Panc1 (cell line): ENCODE measurements around the gene COX7B2. TPM values are rescaled to one million over a fixed set of nuclear protein-coding genes. Genes with fewer than 3 reads are reported as not detected.

Experiments used
- ATAC-seq: fragments of 200-7000 bp; cut with Tn5 transposase; 2 replicates; pipeline ENCODE4 v1.9.1; 2020; ENCODE audit warnings: mild to moderate bottlenecking, moderate library complexity
- BruUV-seq: library from RNA; stranded (reverse); fragments of 400-500 nt; replicated peaks from 2 replicates; lab custom pipeline; 2021; lab: Mats Ljungman, UMichigan
- CTCF ChIA-PET: fragments of 300-600 bp; sonication (Branson Sonifier 250); formaldehyde crosslinking; loops from one replicate; lab custom pipeline; 2022; ENCODE audit warnings: antibody characterized with exemption; lab: Charles Lee
- POLR2A ChIA-PET: fragments of 300-600 bp; sonication (Branson Sonifier 250); formaldehyde crosslinking; loops from one replicate; lab custom pipeline; 2022; ENCODE audit warnings: antibody characterized with exemption; lab: Charles Lee
- DNase-seq: peaks from one replicate; pipeline ENCODE4 v3.0.0-alpha.2; 2010; ENCODE audit warnings: low read depth, low spot score
- H3K27ac ChIP-seq: 2 replicates; pipeline ENCODE4 v1.5.1; 2011; ENCODE audit warnings: mild to moderate bottlenecking, low read length, inconsistent platforms
- H3K27me3 ChIP-seq: fragments of 200-500 bp; sonication (Bioruptor generic); 2 replicates; pipeline ENCODE4 v1.6.0; 2014; ENCODE audit warnings: low read length, inconsistent platforms; ENCODE audit not compliant: control insufficient read depth, insufficient read depth
- H3K36me3 ChIP-seq: fragments of 200-500 bp; sonication (Bioruptor generic); 2 replicates; pipeline ENCODE4 v1.5.1; 2014; ENCODE audit warnings: inconsistent platforms, mild to moderate bottlenecking, low read length, moderate library complexity; ENCODE audit not compliant: control insufficient read depth, insufficient read depth
- H3K4me1 ChIP-seq: 2 replicates; pipeline ENCODE4 v1.5.1; 2011; ENCODE audit warnings: inconsistent platforms, mild to moderate bottlenecking, low read length, moderate library complexity; ENCODE audit not compliant: control insufficient read depth, insufficient read depth
- H3K4me3 ChIP-seq, 2 experiments: 2 replicates each; pipeline ENCODE4 v1.5.1; 2011 to 2012; ENCODE audit warnings: low read depth in 2 of 2, low read length in 2 of 2, mild to moderate bottlenecking in 2 of 2, inconsistent platforms in 1 of 2, moderate library complexity in 1 of 2
- H3K9me3 ChIP-seq: fragments of 200-500 bp; sonication (Bioruptor generic); 2 replicates; pipeline ENCODE4 v1.5.1; 2014; ENCODE audit warnings: low read depth, mild to moderate bottlenecking, inconsistent platforms, low read length, moderate library complexity; ENCODE audit not compliant: control insufficient read depth, insufficient read depth
- CTCF ChIP-seq: fragments of 450-650 bp; IDR thresholded peaks from 2 replicates; pipeline ENCODE4 v1.5.1; 2017; ENCODE audit warnings: mild to moderate bottlenecking
- POLR2AphosphoS5 ChIP-seq: IDR thresholded peaks from 2 replicates; pipeline ENCODE4 v1.6.1; 2012; ENCODE audit warnings: mild to moderate bottlenecking, low read depth, low read length, moderate library complexity
- REST ChIP-seq, 2 experiments: IDR thresholded peaks; 2 replicates each; pipeline ENCODE4 v1.6.1; 2011 to 2012; ENCODE audit warnings: low read depth in 2 of 2, control low read depth in 1 of 2, low read length in 1 of 2, mild to moderate bottlenecking in 1 of 2, moderate library complexity in 1 of 2; ENCODE audit not compliant: insufficient read depth in 1 of 2
- SIN3A ChIP-seq: IDR thresholded peaks from 2 replicates; pipeline ENCODE4 v1.6.1; 2012; ENCODE audit warnings: low read depth, mild to moderate bottlenecking, low read length, moderate library complexity, borderline replicate concordance; ENCODE audit not compliant: insufficient read depth
- TCF7L2 ChIP-seq: IDR thresholded peaks from 2 replicates; pipeline ENCODE4 v1.6.1; 2011; ENCODE audit warnings: mild to moderate bottlenecking, low read depth, low read length, inconsistent platforms
- in situ Hi-C: cut with HindIII; loops from 2 replicates; pipeline ENCODE4 v1.10.0; 2016; ENCODE audit warnings: low sequenced_read_pairs, low pct_unique_long_range_greater_than_20kb
- intact Hi-C: fragments of 100-400 bp; cut with micrococcal nuclease; formaldehyde crosslinking; loops from one replicate; pipeline ENCODE4 v1.10.0; 2022; ENCODE audit not compliant: unreplicated experiment
- total RNA-seq: library from RNA; stranded (reverse); gene quantifications from one replicate; pipeline ENCODE4 v1.2.1, GENCODE V29; 2021; ENCODE audit not compliant: unreplicated experiment

The COX7B2 gene
- total RNA-seq, 1 experiment from 2014 or later, result not detected

DNA sequence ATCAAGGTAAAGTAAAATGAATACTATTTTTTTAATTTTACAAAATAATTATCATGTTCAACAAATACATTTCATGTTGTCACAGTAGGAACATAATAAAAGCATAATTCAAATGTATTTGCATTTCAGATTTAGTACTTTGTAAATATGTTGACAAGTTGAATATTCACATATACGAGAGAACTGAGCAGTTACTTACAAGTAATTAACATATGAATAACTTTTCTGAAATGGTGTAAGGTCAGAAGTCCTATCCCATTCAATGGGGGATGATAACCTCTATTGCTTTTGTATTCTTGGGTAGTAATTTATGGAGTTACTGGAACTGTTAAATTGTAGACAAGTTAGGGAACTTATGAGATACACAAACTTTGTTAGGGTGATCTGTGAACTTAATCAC, 191.1 kb downstream of the COX7B2 start:
- no peak overlapping the region for H3K4me3 ChIP-seq
- no peaks in the 10 kb centered on the region for H3K36me3 ChIP-seq
- ChIA-PET CTCF (no interaction called here), POLR2A (no interaction called here)
- no peak for TF ChIP-seq POLR2AphosphoS5
- TF ChIP-seq SIN3A, result no peak
- TF ChIP-seq CTCF, result no peak
- no peak for TF ChIP-seq TCF7L2
- no peak for TF ChIP-seq REST (IDR thresholded peaks at IDR 0.05; ENCODE audit: insufficient read depth in 1 of 2, low read depth in 2 of 2, low read length in 1 of 2)
- H3K27ac ChIP-seq, result no peak overlapping the region
- BruUV-seq, result no TSS peak
- DNase-seq (no peak), ATAC-seq (no peak)
- H3K4me1 ChIP-seq, result no peaks in the 10 kb centered on the region
- in situ Hi-C loops (no loop called here), intact Hi-C loops (no loop called here)
- no peaks in the 10 kb centered on the region for H3K9me3 ChIP-seq
- no peaks in the 10 kb centered on the region for H3K27me3 ChIP-seq

DNA sequence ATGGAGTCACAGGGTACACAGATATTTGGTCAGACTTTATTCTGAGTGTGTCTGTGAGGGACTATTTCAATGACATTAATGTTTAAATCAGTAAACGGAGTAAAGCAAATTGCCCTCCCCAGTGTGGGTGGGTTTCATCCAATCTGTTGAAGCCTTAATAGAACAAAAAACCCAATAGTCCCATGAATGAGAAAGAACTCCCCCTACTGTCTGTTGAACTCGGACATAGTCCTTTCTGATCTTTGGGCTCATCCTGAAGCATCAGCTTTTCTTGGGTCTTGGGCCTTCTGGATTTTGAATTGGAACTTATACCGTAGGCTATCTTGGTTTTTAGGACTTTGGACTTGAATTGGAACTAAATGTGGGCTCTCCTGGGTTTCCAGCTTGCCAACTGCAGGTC, 193.6 kb downstream of the COX7B2 start:
- no TSS peak for BruUV-seq
- intact Hi-C loops (no loop called here), in situ Hi-C loops (no loop called here)
- Histone ChIP-seq H3K4me1 (no peaks in the 10 kb centered on the region), H3K4me3 (no peak overlapping the region), H3K27me3 (no peaks in the 10 kb centered on the region), H3K9me3 (no peaks in the 10 kb centered on the region), H3K36me3 (no peaks in the 10 kb centered on the region), H3K27ac (no peak overlapping the region)
- POLR2A ChIA-PET, result no interaction called here
- TF ChIP-seq REST (IDR thresholded peaks at IDR 0.05; ENCODE audit: insufficient read depth in 1 of 2, low read depth in 2 of 2, low read length in 1 of 2) (no peak), TCF7L2 (no peak), SIN3A (no peak), CTCF (no peak), POLR2AphosphoS5 (no peak)
- CTCF ChIA-PET, result no interaction called here
- no peak for ATAC-seq
- no peak for DNase-seq
